Measurements from ENCODE around the gene NHEJ1. TPM values are rescaled to one million over a fixed set of nuclear protein-coding genes. Genes with fewer than 3 reads are reported as not detected.

Gene NHEJ1
- total RNA-seq, 1 experiment from 2014 or later = 20.8 TPM

DNA sequence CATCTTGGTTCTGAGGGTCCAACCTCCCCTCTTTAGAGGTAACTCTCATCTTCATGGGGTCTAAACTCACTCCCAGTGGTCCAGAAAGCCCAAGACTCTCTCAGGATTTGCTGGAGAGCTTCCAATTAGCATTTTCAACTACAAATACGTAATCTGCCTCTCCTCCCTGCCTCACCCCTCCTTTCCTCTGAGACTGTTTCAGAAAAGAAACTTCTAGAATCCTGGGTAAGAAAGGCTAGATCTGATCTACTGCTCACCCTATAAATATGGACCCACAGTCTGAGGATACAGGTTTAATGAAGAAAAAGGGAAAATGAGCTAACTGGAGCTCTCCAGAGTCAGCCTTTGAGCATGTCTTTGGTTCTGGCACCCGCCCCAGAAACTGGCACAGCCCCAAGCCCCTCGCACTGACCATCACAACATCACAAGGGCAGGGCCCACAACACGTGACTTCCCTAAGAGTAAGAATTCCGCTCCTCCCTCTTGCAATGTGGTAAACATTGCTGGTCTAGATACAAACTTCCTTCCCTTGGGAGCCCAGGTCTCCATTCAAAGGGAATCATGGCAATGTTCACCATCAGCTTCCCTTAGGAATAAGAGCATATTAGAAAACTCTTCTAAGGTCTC is 78.2 kb downstream of the NHEJ1 start:
- Histone ChIP-seq H3K79me1 (ENCODE audit: insufficient read depth, low read depth, low read length, poor library complexity, severe bottlenecking) (no peaks in the 10 kb centered on the region), H3K4me2 (ENCODE audit: insufficient read depth, insufficient read length, low read length) (no peak overlapping the region), H4K8ac (replicated peaks; ENCODE audit: insufficient read length, low read depth, low read length) (no peak overlapping the region), H4K91ac (ENCODE audit: insufficient read length, low read depth, low read length) (no peak overlapping the region), H3K18ac (ENCODE audit: insufficient read length, low read depth, low read length) (no peak overlapping the region), H4K20me1 (ENCODE audit: control insufficient read depth, insufficient read depth, insufficient read length) (no peaks in the 10 kb centered on the region), H2BK5ac (ENCODE audit: insufficient read length, low read length) (no peak overlapping the region), H2AK5ac (ENCODE audit: insufficient read length, low read length) (no peak overlapping the region), H2BK12ac (ENCODE audit: insufficient read length, low read depth, low read length) (no peak overlapping the region), H2BK20ac (ENCODE audit: low read depth, low read length, poor library complexity, severe bottlenecking) (no peak overlapping the region), H2BK120ac (ENCODE audit: low read depth, low read length, poor library complexity, severe bottlenecking) (no peak overlapping the region), H3K27ac (ENCODE audit: insufficient read length, low read depth, low read length) (no peak overlapping the region), H3K79me2 (ENCODE audit: insufficient read depth, low read length) (no peaks in the 10 kb centered on the region), H3K27me3 (ENCODE audit: insufficient read depth, low read length) (no peaks in the 10 kb centered on the region), H3K4ac (ENCODE audit: low read depth, low read length) (no peak overlapping the region), H4K5ac (ENCODE audit: insufficient read length, low read depth, low read length) (no peak overlapping the region), H3K9me3 (ENCODE audit: control insufficient read depth, low read depth, low read length) (no peaks in the 10 kb centered on the region), H2AFZ (ENCODE audit: low read length) (no peak overlapping the region), H2BK15ac (ENCODE audit: low read depth, low read length) (no peak overlapping the region), H3K56ac (ENCODE audit: insufficient read length, low read depth, low read length) (no peak overlapping the region), H3K9ac (ENCODE audit: extremely low read depth, insufficient read length, low read length) (no peak overlapping the region), H3T11ph (ENCODE audit: low read length) (no peak overlapping the region), H3K23me2 (ENCODE audit: insufficient read length, low read depth, low read length, poor library complexity, severe bottlenecking) (no peaks in the 10 kb centered on the region), H3K4me1 (ENCODE audit: insufficient read depth, low read length) (no peaks in the 10 kb centered on the region; the same call in 1 of the 2 replicates), H3K14ac (ENCODE audit: insufficient read depth, low read length) (no peak overlapping the region), H3K23ac (ENCODE audit: insufficient read length, low read depth, low read length) (no peak overlapping the region)
- peaks cover 15% of the 10 kb centered on the region in 2 experiments for H3K4me1 Mint-ChIP-seq
- no peak for TF ChIP-seq CTCF (conservative IDR thresholded peaks at IDR 0.05)
- peaks cover 13% of the 10 kb centered on the region for H3K27me3 Mint-ChIP-seq (ENCODE audit: low read depth)
- DNase-seq = no peak
- WGBS (ENCODE audit: extremely low coverage, insufficient read length, low lambda C conversion rate) = no CpG with 5 or more reads among the region's 5 CpGs
- H3K36me3 Mint-ChIP-seq (ENCODE audit: insufficient read depth in 1 of 3, low read depth in 3 of 3) = peaks cover 0 to under 1% (median 0%) of the 10 kb centered on the region in 3 experiments; a peak in 1 of 7 replicates
- H3K4me3 Mint-ChIP-seq = no peak overlapping the region
- H3K27ac Mint-ChIP-seq = no peak overlapping the region
- H3K9me3 Mint-ChIP-seq = no peaks in the 10 kb centered on the region

Data from H9 (cell line).